HepG2 (cell line): ENCODE data around the gene MAMSTR. TPM values are rescaled to one million over a fixed set of nuclear protein-coding genes. Genes with fewer than 3 reads are reported as not detected.

Experiments
- AHDC1 ChIP-seq: sonication (generic); formaldehyde crosslinking; IDR thresholded peaks from 2 replicates; pipeline ENCODE4 v1.5.1; 2020; ENCODE audit warnings: mild to moderate bottlenecking, missing genetic modification reagents, borderline replicate concordance
- ARNT ChIP-seq: fragments of 450-650 bp; IDR thresholded peaks from 2 replicates; pipeline ENCODE4 v1.6.1; 2017
- BRD4 ChIP-seq: sonication (generic); formaldehyde crosslinking; IDR thresholded peaks from 2 replicates; pipeline ENCODE4 v1.4.0; 2020; ENCODE audit warnings: missing genetic modification reagents
- CHCHD3 ChIP-seq: sonication (generic); formaldehyde crosslinking; IDR thresholded peaks from 2 replicates; pipeline ENCODE4 v1.8.0; 2022; ENCODE audit warnings: mild to moderate bottlenecking, missing genetic modification reagents, moderate library complexity
- CHD2 ChIP-seq: IDR thresholded peaks from 2 replicates; pipeline ENCODE4 v1.6.1; 2011; ENCODE audit warnings: low read depth, low read length, improper control_type of control experiment
- ELF3 ChIP-seq: IDR thresholded peaks from 2 replicates; pipeline ENCODE4 v1.6.1; 2016; ENCODE audit warnings: missing genetic modification reagents, missing compliant biosample characterization
- FOXP1 ChIP-seq, 2 experiments: fragments of 450-650 bp in 1 of 2; IDR thresholded peaks; 2 replicates each; pipeline ENCODE4 v1.6.1; 2017 to 2018; ENCODE audit warnings: antibody characterized with exemption in 1 of 2
- GATA4 ChIP-seq: sonication (generic); IDR thresholded peaks from 2 replicates; pipeline ENCODE4 v1.6.1; 2016; ENCODE audit warnings: antibody characterized with exemption, low read depth, borderline replicate concordance
- KDM4B ChIP-seq: sonication (generic); formaldehyde crosslinking; IDR thresholded peaks from 2 replicates; pipeline ENCODE4 v1.4.0; 2020; ENCODE audit warnings: missing genetic modification reagents
- KDM5B ChIP-seq: sonication (generic); formaldehyde crosslinking; IDR thresholded peaks from 2 replicates; pipeline ENCODE4 v1.4.0; 2020; ENCODE audit warnings: missing genetic modification reagents, mild to moderate bottlenecking, borderline replicate concordance
- KLF15 ChIP-seq: sonication (generic); formaldehyde crosslinking; IDR thresholded peaks from 2 replicates; pipeline ENCODE4 v1.8.1; 2023; ENCODE audit warnings: borderline replicate concordance, mild to moderate bottlenecking, inconsistent platforms, missing genetic modification reagents, mixed read lengths
- MEF2D ChIP-seq: sonication (generic); formaldehyde crosslinking; IDR thresholded peaks from 2 replicates; pipeline ENCODE4 v1.5.1; 2020; ENCODE audit warnings: mild to moderate bottlenecking, missing genetic modification reagents
- MTA1 ChIP-seq: sonication (generic); formaldehyde crosslinking; IDR thresholded peaks from 2 replicates; pipeline ENCODE4 v1.4.0; 2020; ENCODE audit warnings: missing genetic modification reagents, mild to moderate bottlenecking, borderline replicate concordance
- NCOR1 ChIP-seq: fragments of 200-600 bp; sonication (generic); IDR thresholded peaks from 2 replicates; pipeline ENCODE4 v1.7.0; 2017; ENCODE audit warnings: antibody characterized with exemption, low read length, borderline replicate concordance
- PATZ1 ChIP-seq: sonication (generic); formaldehyde crosslinking; IDR thresholded peaks from 2 replicates; pipeline ENCODE4 v1.4.0; 2020; ENCODE audit warnings: missing genetic modification reagents
- PRMT3 ChIP-seq: sonication (generic); formaldehyde crosslinking; IDR thresholded peaks from 2 replicates; pipeline ENCODE4 v1.8.1; 2022; ENCODE audit warnings: low read depth, mild to moderate bottlenecking, moderate library complexity, missing genetic modification reagents, borderline replicate concordance
- SATB2 ChIP-seq: sonication (generic); formaldehyde crosslinking; IDR thresholded peaks from 2 replicates; pipeline ENCODE4 v1.5.0; 2020; ENCODE audit warnings: missing genetic modification reagents
- STAG1 ChIP-seq: sonication (generic); formaldehyde crosslinking; IDR thresholded peaks from 2 replicates; pipeline ENCODE4 v1.4.0; 2020; ENCODE audit warnings: missing genetic modification reagents
- TAF1 ChIP-seq: sonication (generic); formaldehyde crosslinking; IDR thresholded peaks from 2 replicates; pipeline ENCODE4 v1.4.0; 2020; ENCODE audit warnings: missing genetic modification reagents
- polyA plus RNA-seq, 8 experiments: library from polyadenylated mRNA; depleted of rRNA in 3 of 8; stranded (reverse) in 7 of 8; unstranded in 1 of 8; fragments of >200 nt; fragmentation: Illumina TruSeq in 4 of 8; extraction: Trizol in 4 of 8; gene quantifications; 2 replicates each; pipeline versions ENCODE4 v1.2.1 to v1.2.3, GENCODE V29; 2011 to 2016; ENCODE audit warnings: low read depth in 4 of 8, missing spikeins in 1 of 8, mixed read lengths in 1 of 8; ENCODE audit not compliant: insufficient read depth in 1 of 8
- total RNA-seq, 5 experiments: library from RNA; depleted of rRNA; stranded (reverse); fragments of >200 nt; fragmentation: Illumina TruSeq; extraction: Trizol; gene quantifications; 2 replicates each; pipeline ENCODE4 v1.2.3, GENCODE V29; 2016; ENCODE audit warnings: low read depth in 1 of 5
- TF ChIP-seq, protein P1 (sequence below): sonication (generic); formaldehyde crosslinking; IDR thresholded peaks from 2 replicates; pipeline ENCODE4 v1.5.1; 2020; ENCODE audit warnings: mild to moderate bottlenecking, missing genetic modification reagents, borderline replicate concordance
- TF ChIP-seq, protein P2 (sequence below): sonication (generic); formaldehyde crosslinking; IDR thresholded peaks from 2 replicates; pipeline ENCODE4 v1.4.0; 2020; ENCODE audit warnings: missing genetic modification reagents, borderline replicate concordance

The MAMSTR gene
- total and polyA plus RNA-seq, 2 of the 13 experiments (the other 11 are each of a cell fraction or from before 2014, with no cell fraction given) = 2.2 to 2.4 TPM

- TF ChIP-seq AHDC1 (CRISPR knock-in tag) = peak; percentile 64; the same call in 1 of the 2 replicates
- peak; percentile 85 for TF ChIP-seq PATZ1 (CRISPR knock-in tag)
- TF ChIP-seq CHCHD3 (CRISPR knock-in tag) = no peak
- no peak for TF ChIP-seq GATA4
- TF ChIP-seq PRMT3 = no peak
- no peak for TF ChIP-seq KDM4B (CRISPR knock-in tag)
- TF ChIP-seq KDM5B = no peak
- TF ChIP-seq SATB2 (CRISPR knock-in tag) = no peak
- TF ChIP-seq CHD2 = no peak
- TF ChIP-seq MTA1 (CRISPR knock-in tag) = peak; percentile 79; the same call in 1 of the 2 replicates
- peak; percentile 88 for TF ChIP-seq NCOR1
- TF ChIP-seq BRD4 (CRISPR knock-in tag) = no peak
- no peak for TF ChIP-seq FOXP1 (IDR thresholded peaks at IDR 0.05)
- TF ChIP-seq FOXP1 (CRISPR knock-in tag; IDR thresholded peaks at IDR 0.05) = no peak
- no peak for TF ChIP-seq STAG1 (CRISPR knock-in tag)
- no peak; the same call in 1 of the 2 replicates for TF ChIP-seq ELF3 (CRISPR knock-in tag)
- TF ChIP-seq KLF15 (CRISPR knock-in tag) = no peak
- TF ChIP-seq TAF1 = no peak
- TF ChIP-seq, protein P1, sequence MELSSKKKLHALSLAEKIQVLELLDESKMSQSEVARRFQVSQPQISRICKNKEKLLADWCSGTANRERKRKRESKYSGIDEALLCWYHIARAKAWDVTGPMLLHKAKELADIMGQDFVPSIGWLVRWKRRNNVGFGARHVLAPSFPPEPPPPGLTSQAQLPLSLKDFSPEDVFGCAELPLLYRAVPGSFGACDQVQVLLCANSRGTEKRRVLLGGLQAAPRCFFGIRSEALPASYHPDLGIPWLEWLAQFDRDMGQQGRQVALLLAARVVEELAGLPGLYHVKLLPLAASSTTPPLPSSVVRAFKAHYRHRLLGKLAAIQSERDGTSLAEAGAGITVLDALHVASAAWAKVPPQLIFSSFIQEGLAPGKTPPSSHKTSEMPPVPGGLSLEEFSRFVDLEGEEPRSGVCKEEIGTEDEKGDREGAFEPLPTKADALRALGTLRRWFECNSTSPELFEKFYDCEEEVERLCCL = no peak
- TF ChIP-seq, protein P2, sequence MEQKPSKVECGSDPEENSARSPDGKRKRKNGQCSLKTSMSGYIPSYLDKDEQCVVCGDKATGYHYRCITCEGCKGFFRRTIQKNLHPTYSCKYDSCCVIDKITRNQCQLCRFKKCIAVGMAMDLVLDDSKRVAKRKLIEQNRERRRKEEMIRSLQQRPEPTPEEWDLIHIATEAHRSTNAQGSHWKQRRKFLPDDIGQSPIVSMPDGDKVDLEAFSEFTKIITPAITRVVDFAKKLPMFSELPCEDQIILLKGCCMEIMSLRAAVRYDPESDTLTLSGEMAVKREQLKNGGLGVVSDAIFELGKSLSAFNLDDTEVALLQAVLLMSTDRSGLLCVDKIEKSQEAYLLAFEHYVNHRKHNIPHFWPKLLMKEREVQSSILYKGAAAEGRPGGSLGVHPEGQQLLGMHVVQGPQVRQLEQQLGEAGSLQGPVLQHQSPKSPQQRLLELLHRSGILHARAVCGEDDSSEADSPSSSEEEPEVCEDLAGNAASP (CRISPR knock-in tag) = peak; percentile 68; the same call in 1 of the 2 replicates
- no peak for TF ChIP-seq ARNT
- no peak; the same call in 1 of the 2 replicates for TF ChIP-seq MEF2D (CRISPR knock-in tag)
Observed at GRCh38 chr19:48718711-48719231, 754 bp downstream of the MAMSTR start (continued).
